Right lobe of liver (tissue), 4 donors: ENCODE measurements around the gene TDG.

ENCODE experiments used
- CTCF ChIP-seq, 4 donors: fragments of 200-600 bp in 3 of 4; fragments of 450-650 bp in 1 of 4; IDR thresholded peaks; one replicate each; pipeline versions ENCODE4 v1.5.1 to v1.8.0; 2016 to 2022; ENCODE audit warnings: antibody characterized with exemption in 4 of 4, mild to moderate bottlenecking in 2 of 4
- POLR2A ChIP-seq: fragments of 450-650 bp; IDR thresholded peaks from one replicate; pipeline ENCODE4 v1.6.1; 2017; ENCODE audit warnings: antibody characterized with exemption, mild to moderate bottlenecking
- donor health status: DM: no; HTN: no; CAD: no.
- donor health status: DM: no; HTN: no; CAD: no.
- donor health status: DM: no; HTN: yes; CAD: no.

GRCh38 chr12:103964805-103965204 is 867 bp upstream of the TDG start:
- no peak for TF ChIP-seq POLR2A
- no peak for TF ChIP-seq CTCF (IDR thresholded peaks at IDR 0.05)
